GM21515 (cell line): ENCODE data around the gene GDF10.

Experiments used
- ATAC-seq: cut with Tn5 transposase; IDR thresholded peaks from one replicate; pipeline ENCODE4 v1.9.1; 2021; ENCODE audit not compliant: unreplicated experiment

The GDF10 gene

DNA sequence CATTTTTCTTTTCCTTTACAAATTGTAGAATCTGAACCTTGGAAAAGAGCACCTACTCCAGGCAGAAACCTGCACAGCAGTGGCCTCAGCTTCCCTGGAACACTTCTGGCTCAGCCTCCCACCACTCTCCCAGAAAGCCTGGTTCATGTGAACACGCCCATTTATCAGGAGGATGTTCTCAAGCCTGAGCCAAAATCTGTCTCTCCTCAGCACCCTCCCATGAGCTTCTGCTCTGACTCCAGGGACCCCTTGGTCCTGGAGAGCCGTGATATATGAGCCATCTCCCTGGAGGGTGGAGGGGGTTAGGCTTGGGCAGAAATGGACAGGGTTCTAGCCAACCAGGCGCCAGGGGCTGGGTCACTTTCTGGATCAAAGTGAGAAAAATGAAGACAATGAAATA is 32.4 kb downstream of the GDF10 start:
- ATAC-seq: no peak

DNA sequence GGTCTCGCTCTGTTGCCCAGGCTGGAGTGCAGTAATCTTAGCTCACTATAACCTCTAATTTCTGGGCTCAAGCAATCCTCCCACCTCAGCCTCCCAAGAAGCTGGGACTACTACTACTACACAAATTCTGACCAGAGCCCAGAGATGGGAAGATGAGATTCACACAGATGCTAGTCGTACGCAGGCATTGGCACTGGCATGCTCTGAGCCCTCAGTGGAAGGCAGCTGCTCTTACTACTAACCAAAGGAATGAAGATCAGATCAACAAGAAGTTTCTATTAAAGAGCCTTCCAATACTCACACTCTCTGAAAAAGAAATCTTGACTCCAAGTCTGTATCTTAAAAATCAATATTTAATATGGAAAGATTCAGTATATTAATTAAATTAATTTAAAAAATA is 32.9 kb downstream of the GDF10 start:
- ATAC-seq: no peak

DNA sequence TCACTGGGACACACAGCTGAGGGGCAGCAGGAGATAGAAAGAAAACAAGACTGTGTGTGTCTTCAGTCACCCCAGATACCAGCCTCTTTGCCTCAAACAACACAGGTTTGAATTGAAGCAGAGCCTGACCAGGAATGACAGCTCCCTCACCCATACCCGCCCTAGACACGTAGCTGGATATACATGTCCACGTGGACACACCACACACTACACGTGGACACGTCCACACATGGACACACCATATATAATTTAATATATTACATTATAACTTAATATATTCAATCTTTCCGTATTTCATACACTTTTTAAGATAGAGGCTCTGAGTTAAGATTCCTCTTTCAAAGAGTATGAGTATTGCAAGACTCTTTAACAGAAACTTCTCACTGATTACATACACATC is 33.5 kb downstream of the GDF10 start:
- no peak for ATAC-seq

DNA sequence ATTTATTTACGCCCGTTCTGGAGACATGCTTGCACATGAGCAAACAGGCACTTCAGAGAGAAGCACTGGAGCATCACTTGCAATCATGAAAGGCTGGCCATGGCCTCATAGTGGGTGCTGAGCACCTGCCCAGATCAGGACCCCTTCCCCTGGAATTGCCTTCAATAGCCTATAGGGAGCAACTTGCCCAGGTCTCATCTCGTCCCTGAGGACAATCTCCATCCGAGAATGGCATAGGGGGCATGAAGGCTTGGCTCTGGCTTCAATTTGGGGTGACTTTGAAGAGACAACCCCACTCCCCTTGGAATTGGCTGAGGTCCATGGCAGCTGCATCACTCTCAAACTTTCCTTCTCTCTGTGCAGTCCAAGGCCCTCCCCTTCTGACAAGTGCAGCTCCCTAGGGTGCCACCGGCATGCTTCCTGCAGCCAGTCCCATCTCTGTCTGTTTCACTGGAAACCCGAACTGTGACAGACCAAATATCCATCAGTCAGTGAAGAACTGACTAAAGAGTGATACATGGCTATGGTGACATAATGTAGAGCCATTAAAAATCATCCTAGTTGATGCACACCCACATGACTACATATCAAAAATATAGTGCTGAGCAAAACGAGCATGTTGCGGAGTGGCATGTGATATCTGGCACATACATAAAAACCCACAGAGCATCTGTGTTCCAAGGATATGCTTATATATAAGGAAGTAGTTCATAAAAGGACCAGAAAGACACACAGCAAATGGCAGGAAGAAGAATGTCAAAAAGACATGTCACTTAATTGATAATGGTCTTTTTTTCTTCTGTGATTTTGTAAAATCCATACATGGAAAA is 34.7 kb downstream of the GDF10 start:
- no peak for ATAC-seq

DNA sequence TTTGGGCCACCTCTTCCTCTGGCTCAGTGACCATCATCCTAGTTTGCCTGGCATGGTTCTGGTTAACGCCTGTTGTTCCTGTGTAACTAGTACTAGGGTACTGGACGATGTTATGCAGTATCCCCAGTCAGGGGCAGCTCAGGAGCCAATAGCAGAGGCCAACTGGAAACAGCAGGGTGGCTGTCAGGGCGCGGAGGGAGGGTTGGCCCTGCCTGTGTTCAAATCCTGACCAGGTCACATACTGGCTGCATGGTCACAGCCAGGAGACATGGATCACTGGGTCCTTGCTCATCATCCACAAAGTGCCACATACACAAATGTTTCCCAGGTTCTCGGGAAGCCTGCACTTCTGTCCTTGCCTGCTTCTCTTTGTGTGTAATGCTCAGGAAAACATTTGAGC is 35.9 kb downstream of the GDF10 start:
- no peak for ATAC-seq

DNA sequence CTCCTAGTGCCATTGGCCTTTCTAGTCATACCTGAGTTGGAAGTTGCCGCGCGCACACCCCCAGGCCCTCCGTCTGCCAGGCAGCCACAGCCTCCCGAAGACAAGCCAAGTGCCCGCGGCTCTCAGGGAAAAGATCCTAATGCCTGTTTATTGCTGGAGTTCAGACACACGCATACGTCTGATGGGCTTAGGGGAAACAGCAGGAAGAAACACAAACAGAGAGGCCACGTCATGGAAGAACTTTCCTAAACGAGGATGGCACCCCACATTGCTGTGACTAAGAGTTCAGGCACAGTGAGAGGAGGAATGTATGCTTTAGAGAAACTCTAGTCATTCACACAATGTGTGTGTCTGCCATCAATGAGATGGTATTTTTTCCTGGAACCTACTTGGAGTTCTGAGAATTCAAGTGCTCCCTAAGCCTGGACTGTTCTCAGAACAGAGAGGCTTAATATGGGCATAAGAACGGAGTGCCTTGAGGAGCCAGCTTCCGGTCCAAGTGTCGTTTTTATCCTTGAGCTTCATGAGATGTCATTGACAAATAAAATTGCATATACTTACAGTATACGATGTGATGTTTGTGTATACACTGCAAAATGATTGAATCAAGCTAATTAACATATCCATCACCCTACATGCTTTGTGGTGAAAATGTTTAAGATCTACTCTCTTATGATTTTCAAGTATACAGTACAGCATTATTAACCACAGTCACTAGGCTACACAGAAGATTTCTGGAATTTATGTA is 36.6 kb downstream of the GDF10 start:
- ATAC-seq: no peak

DNA sequence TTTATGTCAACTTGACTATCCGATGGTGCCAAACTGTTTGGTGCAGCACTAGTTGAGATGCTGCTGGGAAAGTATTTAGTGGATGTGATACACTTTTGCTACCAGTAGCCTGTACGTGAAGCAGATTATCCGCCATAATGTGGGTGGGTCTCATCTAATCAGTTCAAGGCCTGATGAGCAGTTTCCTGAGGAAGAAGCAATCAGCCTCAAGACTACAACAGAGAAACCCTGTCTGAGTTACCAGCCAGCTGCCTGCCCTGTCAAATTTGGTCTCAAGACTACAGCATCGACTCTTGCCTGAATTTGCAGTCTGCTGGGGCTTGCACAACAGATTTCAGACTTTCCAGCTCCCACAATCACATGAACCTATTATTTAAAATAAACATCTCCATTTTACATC is 37.3 kb downstream of the GDF10 start:
- ATAC-seq: no peak

DNA sequence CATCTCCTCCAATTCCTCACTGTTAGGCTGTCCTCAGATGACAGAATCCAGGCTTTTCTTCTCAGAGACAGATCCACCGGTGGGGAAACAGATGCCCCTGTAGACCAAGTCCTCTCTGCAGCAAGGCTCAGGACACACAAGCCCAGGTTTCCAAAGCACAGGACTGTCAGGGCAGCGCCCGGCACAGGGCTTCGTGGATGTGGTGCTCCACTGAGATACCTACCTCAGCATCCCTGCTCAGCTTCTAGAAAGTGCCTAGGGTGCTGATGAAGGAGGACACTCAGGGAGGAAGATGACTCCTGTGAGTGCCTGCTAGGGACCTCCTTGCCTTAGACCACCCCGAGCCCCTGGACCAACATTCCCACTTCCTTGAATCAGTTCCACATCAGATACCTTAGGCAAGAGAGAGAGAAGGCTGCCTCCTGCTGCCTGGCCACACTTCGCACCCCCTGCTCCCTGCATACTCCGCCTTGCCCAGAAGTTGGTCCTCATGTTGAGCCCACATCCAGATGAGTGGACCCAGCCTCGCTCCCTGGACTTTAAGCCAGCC is 39.3 kb downstream of the GDF10 start:
- no peak for ATAC-seq

DNA sequence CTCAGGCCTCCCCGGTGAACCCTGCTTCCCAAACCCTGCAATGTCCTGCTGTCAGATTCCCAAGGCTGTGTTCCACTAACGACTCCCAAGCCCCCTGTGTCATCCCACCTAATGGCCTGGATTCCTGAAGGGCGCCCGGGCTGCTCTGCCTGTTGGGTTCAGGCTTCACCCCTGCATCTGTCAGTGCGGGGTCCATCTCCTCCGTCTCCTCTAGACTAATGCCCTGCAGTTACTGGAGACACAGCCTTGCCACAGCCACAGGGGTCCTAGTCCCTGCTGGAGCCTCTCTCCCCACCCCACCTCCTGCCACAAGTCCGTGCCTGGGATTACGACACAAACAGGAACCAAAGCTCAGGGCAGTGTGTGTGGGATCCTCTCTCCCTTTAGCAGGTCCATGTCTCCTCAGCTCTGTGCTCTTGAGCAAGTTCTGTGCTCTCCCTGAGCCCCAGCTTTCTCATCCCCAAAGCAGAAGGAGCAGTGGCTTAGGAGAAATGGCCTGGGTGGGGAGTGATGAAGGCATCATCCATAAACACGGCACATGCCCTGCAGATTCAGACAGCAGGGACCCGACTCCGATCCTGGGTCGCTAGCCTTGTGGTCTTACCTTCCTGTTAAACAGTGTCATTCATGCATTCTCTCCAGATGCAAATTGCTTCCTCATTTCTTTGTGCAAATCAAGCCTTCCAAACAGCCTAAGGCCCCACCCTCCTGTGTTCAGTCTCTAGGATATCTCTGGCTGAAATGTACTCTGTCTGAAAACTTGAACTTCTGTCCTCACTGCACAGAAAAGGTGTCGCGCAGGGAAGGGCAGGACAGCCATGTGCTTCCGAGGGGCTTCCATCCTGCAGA is 40.0 kb downstream of the GDF10 start:
- ATAC-seq: no peak

DNA sequence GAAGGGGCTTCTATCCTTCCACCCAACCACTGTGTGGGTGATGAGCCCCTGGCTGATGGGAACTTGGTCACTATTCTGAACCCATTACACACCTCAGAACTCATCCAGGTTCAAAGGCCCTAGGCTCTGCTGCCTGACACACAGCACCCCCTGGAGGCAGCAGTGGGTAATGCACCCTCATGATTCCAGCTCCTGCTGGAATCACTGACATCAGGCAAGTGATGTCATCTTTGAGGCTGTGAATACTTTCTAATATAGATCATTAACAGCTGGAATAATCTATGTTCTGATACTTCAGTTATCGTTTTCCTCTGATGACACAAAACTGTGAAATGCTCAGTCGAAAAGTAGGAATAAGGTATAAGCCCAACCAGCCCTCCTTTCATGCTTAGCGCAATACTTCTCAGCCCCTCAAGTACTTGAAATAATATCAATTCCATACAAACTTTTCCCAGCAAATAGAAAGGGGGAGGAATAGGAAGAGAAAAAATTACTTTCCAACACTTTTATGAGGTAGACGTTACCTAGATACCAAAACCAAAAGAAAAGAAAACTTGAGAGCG is 40.7 kb downstream of the GDF10 start:
- no peak for ATAC-seq

DNA sequence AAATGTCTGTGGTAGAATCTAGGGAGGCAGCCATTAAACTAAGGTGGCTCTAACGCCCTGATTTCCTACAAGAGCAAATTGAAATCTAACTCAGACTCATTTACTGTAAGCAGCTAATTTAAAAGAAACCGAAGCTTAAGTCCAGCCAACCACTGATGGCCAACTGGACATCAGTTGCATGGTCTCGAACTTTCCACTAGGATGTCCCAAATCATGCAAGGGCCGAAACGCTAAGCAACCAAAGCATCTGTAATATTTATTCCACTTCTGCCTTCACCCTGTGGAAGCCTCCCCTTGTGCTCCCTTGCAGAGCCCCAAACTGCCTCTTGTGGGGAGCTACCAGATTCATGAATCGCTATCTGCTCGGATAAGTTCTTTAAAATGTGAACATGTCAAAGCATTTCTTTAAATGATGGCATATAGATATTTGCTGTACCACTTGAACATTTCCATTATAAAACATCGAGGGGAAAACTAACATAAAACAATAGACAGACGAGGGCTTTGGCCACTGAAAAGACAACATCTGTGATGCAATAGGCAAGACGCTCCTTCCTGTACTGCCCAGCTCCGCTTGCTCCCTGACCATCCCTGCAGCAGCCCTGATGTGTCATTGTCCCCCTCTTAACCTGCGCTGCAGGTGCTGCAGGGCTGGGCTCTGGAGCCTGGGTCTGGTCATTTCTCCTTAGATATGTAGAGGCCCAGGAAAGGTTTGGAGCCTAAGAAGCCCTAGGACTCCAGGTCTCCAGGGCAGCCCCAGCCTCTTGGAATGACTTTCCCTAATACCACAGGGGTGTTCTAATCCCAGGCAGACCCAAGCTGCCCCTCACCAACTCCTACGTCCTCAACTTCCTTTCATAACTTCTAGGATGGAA is 45.2 kb downstream of the GDF10 start:
- ATAC-seq: no peak

DNA sequence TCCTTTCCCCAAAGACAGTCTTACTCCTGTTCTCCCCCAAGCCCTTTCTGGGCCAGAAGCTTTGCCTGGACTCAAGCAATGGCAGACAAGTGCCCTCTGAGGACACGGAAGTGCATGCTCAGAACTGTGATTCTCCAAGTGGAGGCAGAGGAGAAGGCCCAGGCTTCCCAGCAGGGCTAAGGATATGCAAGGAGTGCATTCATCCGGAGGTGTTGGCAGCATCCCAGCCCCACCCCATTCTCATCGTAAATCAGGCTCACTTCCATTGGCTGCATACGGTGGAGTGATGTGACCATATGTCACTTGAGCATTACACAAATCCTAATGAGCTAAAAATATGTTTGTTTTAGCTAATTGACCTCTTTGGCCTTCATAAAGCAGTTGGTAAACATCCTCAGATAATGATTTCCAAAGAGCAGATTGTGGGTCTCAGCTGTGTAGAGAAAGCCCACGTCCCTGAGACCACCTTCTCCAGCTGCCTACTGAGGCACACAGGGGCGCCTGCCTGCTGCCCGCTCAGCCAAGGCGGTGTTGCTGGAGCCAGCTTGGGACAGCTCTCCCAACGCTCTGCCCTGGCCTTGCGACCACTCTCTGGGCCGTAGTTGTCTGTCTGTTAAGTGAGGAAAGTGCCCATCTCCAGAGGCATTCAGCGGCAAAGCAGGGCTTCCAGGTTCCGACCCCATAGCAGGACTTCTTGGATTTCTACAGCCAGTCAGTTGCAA is 46.7 kb downstream of the GDF10 start:
- ATAC-seq: no peak

DNA sequence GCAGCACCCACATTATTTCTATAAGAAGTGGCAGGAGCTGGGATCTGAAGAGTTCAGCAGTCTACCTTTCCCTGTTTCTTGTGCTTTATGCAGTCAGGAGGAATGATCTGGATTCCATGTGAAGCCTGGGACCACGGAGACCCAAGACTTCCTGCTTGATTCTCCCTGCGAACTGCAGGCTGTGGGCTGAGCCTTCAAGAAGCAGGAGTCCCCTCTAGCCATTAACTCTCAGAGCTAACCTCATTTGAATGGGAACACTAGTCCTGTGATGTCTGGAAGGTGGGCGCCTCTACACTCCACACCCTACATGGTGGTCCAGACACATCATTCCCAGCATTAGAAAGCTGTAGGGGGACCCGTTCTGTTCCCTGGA is 47.3 kb downstream of the GDF10 start:
- no peak for ATAC-seq

DNA sequence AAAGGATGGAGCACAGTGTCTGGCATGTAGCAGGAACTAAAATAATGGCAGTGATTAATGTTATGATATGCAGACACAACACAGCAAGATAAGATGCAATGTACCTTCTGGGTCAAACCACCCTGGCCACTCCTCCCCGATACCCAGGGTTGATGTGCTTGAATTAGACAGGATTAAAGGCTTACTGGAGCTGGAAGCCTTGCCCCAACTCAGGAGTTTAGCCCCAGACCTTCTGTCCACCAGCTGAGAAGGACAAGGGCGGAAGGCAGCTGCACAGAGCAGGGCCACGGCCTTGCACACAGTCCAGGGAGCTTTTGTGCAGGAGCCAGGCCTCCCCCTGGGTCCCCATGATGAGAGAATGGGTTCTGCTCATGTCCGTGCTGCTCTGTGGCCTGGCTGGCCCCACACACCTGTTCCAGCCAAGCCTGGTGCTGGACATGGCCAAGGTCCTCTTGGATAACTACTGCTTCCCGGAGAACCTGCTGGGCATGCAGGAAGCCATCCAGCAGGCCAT is 48.2 kb downstream of the GDF10 start, which contains the start of gene RBP3:
Gene RBP3, plus strand, starts transcription at position 226 of the 514 bp plus-strand sequence. Its CDS starts 122 bp downstream, at position 348.
- ATAC-seq: no peak

DNA sequence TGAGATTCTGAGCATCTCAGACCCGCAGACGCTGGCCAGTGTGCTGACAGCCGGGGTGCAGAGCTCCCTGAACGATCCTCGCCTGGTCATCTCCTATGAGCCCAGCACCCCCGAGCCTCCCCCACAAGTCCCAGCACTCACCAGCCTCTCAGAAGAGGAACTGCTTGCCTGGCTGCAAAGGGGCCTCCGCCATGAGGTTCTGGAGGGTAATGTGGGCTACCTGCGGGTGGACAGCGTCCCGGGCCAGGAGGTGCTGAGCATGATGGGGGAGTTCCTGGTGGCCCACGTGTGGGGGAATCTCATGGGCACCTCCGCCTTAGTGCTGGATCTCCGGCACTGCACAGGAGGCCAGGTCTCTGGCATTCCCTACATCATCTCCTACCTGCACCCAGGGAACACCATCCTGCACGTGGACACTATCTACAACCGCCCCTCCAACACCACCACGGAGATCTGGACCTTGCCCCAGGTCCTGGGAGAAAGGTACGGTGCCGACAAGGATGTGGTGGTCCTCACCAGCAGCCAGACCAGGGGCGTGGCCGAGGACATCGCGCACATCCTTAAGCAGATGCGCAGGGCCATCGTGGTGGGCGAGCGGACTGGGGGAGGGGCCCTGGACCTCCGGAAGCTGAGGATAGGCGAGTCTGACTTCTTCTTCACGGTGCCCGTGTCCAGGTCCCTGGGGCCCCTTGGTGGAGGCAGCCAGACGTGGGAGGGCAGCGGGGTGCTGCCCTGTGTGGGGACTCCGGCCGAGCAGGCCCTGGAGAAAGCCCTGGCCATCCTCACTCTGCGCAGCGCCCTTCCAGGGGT is 48.9 kb downstream of the GDF10 start:
- no peak for ATAC-seq

DNA sequence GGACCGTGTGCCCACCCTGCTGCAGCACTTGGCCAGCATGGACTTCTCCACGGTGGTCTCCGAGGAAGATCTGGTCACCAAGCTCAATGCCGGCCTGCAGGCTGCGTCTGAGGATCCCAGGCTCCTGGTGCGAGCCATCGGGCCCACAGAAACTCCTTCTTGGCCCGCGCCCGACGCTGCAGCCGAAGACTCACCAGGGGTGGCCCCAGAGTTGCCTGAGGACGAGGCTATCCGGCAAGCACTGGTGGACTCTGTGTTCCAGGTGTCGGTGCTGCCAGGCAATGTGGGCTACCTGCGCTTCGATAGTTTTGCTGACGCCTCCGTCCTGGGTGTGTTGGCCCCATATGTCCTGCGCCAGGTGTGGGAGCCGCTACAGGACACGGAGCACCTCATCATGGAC is 49.5 kb downstream of the GDF10 start:
- no peak for ATAC-seq

DNA sequence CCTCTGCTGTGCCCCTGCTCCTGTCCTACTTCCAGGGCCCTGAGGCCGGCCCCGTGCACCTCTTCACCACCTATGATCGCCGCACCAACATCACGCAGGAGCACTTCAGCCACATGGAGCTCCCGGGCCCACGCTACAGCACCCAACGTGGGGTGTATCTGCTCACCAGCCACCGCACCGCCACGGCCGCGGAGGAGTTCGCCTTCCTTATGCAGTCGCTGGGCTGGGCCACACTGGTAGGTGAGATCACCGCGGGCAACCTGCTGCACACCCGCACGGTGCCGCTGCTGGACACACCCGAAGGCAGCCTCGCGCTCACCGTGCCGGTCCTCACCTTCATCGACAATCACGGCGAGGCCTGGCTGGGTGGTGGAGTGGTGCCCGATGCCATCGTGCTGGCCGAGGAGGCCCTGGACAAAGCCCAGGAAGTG is 50.0 kb downstream of the GDF10 start:
- no peak for ATAC-seq
